A673 (cell line): ENCODE measurements around the gene CRYGC. TPM values are rescaled to one million over a fixed set of nuclear protein-coding genes. Genes with fewer than 3 reads are reported as not detected.
"Not testable (repeated sequence)": the region's sequence is repeated elsewhere in the genome, so short reads cannot be mapped to it uniquely, and the experiment has no call there.

ENCODE experiments used
- BruUV-seq: library from RNA; stranded (reverse); fragments of 400-500 nt; replicated peaks from 2 replicates; lab custom pipeline; 2021; lab: Mats Ljungman, UMichigan
- CTCF ChIA-PET: fragments of 300-600 bp; sonication (Branson Sonifier 250); formaldehyde crosslinking; loops from one replicate; lab custom pipeline; 2022; ENCODE audit warnings: antibody characterized with exemption; lab: Charles Lee
- POLR2A ChIA-PET: fragments of 300-600 bp; sonication (Branson Sonifier 250); formaldehyde crosslinking; loops from one replicate; lab custom pipeline; 2022; ENCODE audit warnings: antibody characterized with exemption; ENCODE audit not compliant: low non-redundant PET; lab: Charles Lee
- DNase-seq: peaks from one replicate; pipeline ENCODE4 v3.0.0-alpha.2; 2015; ENCODE audit warnings: low spot score
- H3K27ac ChIP-seq: fragments of 200-600 bp; sonication (generic); 2 replicates; pipeline ENCODE4 v1.5.1; 2016; ENCODE audit warnings: mixed run types, low read depth, mild to moderate bottlenecking, mixed read lengths, antibody characterized with exemption, low read length; ENCODE audit not compliant: poor library complexity, severe bottlenecking
- H3K27me3 ChIP-seq: fragments of 200-600 bp; sonication (generic); replicated peaks from 2 replicates; pipeline ENCODE4 v1.6.1; 2017; ENCODE audit warnings: mixed run types, low read depth, mild to moderate bottlenecking, mixed read lengths, antibody characterized with exemption, low read length; ENCODE audit not compliant: insufficient read depth, poor library complexity
- H3K36me3 ChIP-seq: fragments of 200-600 bp; sonication (generic); 2 replicates; pipeline ENCODE4 v1.6.1; 2016; ENCODE audit warnings: mixed run types, mild to moderate bottlenecking, mixed read lengths, antibody characterized with exemption, low read length; ENCODE audit not compliant: insufficient read depth, poor library complexity, severe bottlenecking
- H3K4me1 ChIP-seq: fragments of 200-600 bp; sonication (generic); 2 replicates; pipeline ENCODE4 v1.6.1; 2017; ENCODE audit warnings: mixed run types, mild to moderate bottlenecking, mixed read lengths, antibody characterized with exemption, low read length; ENCODE audit not compliant: insufficient read depth, poor library complexity, severe bottlenecking
- H3K4me3 ChIP-seq: fragments of 200-600 bp; sonication (generic); 2 replicates; pipeline ENCODE4 v1.5.1; 2016; ENCODE audit warnings: low read depth, mixed run types, mild to moderate bottlenecking, mixed read lengths, low read length; ENCODE audit not compliant: poor library complexity, severe bottlenecking
- H3K9me3 ChIP-seq: fragments of 200-600 bp; sonication (generic); 2 replicates; pipeline ENCODE4 v1.6.1; 2016; ENCODE audit warnings: mixed run types, low read depth, mild to moderate bottlenecking, mixed read lengths, antibody characterized with exemption, low read length; ENCODE audit not compliant: poor library complexity, severe bottlenecking
- EZH2 ChIP-seq: fragments of 200-600 bp; sonication (generic); IDR thresholded peaks from 2 replicates; pipeline ENCODE4 v1.6.1; 2017; ENCODE audit warnings: borderline replicate concordance, low read depth, mild to moderate bottlenecking, mixed read lengths, antibody characterized with exemption, low read length; ENCODE audit not compliant: poor library complexity, severe bottlenecking
- intact Hi-C: fragments of 100-400 bp; cut with micrococcal nuclease; formaldehyde crosslinking; loops from one replicate; pipeline ENCODE4 v1.10.0; 2022; ENCODE audit not compliant: unreplicated experiment
- total RNA-seq: library from RNA; stranded (reverse); gene quantifications from 2 replicates; pipeline ENCODE4 v1.2.3, GENCODE V29; 2021
- TF ChIP-seq, protein P1 (sequence below): fragments of 300-800, 200-600 bp; sonication (generic); conservative IDR thresholded peaks from 2 replicates; pipeline ENCODE4 v1.5.1; 2017; ENCODE audit warnings: low read depth, mild to moderate bottlenecking, antibody characterized with exemption, low read length, moderate library complexity, mixed read lengths

CRYGC gene
- total RNA-seq, 1 experiment from 2014 or later = not detected

DNA sequence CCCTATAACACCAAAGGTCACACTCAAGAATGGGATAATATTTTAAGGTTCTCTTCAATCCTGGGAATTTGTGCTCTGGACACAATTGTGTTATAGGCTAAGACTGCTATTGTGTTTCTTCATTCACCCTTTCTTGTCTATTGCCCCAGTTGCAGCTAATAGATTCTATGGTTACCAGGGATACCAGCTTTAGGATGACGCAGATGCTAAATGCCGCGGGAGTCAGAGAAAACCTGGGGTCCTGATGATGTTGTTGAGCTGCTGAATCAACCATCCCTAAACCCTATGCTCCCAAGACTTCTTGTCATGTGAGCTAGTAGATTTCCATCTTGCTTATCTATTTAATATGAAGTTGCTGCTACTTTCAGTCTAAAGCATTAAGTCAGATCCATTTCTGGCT lies 10.7 kb downstream of the CRYGC start:
- TF ChIP-seq, protein P1, sequence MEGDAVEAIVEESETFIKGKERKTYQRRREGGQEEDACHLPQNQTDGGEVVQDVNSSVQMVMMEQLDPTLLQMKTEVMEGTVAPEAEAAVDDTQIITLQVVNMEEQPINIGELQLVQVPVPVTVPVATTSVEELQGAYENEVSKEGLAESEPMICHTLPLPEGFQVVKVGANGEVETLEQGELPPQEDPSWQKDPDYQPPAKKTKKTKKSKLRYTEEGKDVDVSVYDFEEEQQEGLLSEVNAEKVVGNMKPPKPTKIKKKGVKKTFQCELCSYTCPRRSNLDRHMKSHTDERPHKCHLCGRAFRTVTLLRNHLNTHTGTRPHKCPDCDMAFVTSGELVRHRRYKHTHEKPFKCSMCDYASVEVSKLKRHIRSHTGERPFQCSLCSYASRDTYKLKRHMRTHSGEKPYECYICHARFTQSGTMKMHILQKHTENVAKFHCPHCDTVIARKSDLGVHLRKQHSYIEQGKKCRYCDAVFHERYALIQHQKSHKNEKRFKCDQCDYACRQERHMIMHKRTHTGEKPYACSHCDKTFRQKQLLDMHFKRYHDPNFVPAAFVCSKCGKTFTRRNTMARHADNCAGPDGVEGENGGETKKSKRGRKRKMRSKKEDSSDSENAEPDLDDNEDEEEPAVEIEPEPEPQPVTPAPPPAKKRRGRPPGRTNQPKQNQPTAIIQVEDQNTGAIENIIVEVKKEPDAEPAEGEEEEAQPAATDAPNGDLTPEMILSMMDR = no peak
- TF ChIP-seq EZH2 = no peak
- no TSS peak for BruUV-seq
- no peaks in the 10 kb centered on the region for H3K36me3 ChIP-seq
- H3K27ac ChIP-seq = no peak overlapping the region
- no peaks in the 10 kb centered on the region for H3K4me1 ChIP-seq
- no peaks in the 10 kb centered on the region for H3K9me3 ChIP-seq
- CTCF ChIA-PET = no interaction called here
- DNase-seq = no peak
- no peaks in the 10 kb centered on the region for H3K27me3 ChIP-seq
- H3K4me3 ChIP-seq = no peak overlapping the region
- POLR2A ChIA-PET = no interaction called here
- intact Hi-C loops = no loop called here

DNA sequence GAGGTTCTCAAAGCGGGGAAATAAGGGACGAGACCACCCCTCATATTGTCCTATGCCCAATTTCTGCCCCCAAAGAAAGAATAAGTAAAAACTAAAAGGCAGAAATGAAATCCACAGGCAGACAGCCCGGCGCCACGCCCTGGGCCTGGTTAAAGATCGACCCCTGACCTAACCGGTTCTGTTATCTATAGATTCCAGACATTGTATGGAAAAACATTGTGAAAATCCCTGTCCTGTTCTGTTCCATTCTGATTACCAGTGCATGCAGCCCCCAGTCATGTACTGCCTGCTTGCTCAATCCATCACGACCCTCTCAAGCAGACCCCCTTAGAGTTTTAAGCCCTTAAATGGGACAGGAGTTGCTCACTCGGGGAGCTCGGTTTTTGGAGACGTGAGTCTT lies 12.2 kb downstream of the CRYGC start:
- H3K9me3 ChIP-seq, intact Hi-C loops, DNase-seq, CTCF ChIA-PET, H3K4me3 ChIP-seq, H3K36me3 ChIP-seq, H3K4me1 ChIP-seq, H3K27me3 ChIP-seq, H3K27ac ChIP-seq, BruUV-seq, POLR2A ChIA-PET: not testable (repeated sequence)

GRCh38 chr2:208112969-208113368 lies 16.7 kb downstream of the CRYGC start:
- Histone ChIP-seq H3K4me1 (no peaks in the 10 kb centered on the region), H3K9me3 (no peaks in the 10 kb centered on the region), H3K27me3 (no peaks in the 10 kb centered on the region), H3K36me3 (no peaks in the 10 kb centered on the region), H3K4me3 (no peak overlapping the region), H3K27ac (no peak overlapping the region)
- ChIA-PET CTCF (no interaction called here), POLR2A (no interaction called here)
- no peak for DNase-seq
- BruUV-seq = no TSS peak
- intact Hi-C loops = no loop called here
- no peak for TF ChIP-seq EZH2
- TF ChIP-seq, protein P1 = no peak

- H3K4me3 ChIP-seq, H3K27ac ChIP-seq, BruUV-seq, H3K4me1 ChIP-seq, CTCF ChIA-PET, POLR2A ChIA-PET, H3K27me3 ChIP-seq, H3K9me3 ChIP-seq, DNase-seq, intact Hi-C loops, H3K36me3 ChIP-seq: not testable (repeated sequence)
Measured at GRCh38 chr2:208112273-208112745, 17.3 kb downstream of the CRYGC start.
